GM18517 (cell line): ENCODE measurements around the gene FH.

Experiments used
- ATAC-seq: cut with Tn5 transposase; IDR thresholded peaks from one replicate; pipeline ENCODE4 v1.9.1; 2021; ENCODE audit warnings: mild to moderate bottlenecking, moderate library complexity; ENCODE audit not compliant: unreplicated experiment

FH gene

DNA sequence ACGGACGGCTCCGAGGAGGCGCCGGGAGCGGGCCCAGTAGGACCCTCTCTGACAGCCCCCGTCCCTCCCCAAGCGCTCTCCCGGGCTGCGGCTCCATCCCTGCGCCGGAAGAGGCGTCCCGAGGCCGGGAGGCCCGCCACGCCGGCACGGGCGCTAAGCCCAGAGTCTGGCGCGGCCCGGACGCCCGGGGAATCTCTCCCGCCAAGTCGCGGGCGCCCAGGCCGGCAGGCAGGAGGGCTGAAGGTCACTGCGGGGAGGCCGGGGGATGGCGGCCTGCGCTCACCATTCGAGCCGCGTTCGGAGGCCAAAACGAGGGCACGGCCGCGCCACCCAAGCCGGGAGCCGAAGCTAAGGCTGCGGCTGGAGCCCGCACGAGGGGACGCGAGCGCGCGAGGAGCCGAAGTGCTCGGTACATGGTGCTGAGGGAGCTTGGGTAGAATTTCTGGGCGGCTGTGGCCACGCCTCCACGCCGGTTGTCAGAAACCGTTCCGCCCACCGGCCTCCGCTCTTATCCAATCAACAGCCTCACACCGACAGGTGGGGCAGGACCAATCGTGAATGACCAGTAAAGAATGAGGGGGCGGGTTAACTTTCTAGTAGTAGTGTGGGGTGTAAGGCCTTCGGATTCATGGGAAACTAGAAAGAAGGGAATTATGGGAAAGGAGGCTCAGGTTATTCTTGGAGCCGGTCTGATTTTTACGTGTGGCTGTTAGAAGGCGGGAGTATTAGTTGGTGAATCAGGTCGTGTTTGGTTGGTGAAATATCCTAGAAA lies at the start of gene FH:
Gene FH, minus strand, starts transcription at position 448 of the 772 bp plus-strand sequence. Its CDS starts 33 bp downstream, at position 415.
- peak; percentile 92 for ATAC-seq

DNA sequence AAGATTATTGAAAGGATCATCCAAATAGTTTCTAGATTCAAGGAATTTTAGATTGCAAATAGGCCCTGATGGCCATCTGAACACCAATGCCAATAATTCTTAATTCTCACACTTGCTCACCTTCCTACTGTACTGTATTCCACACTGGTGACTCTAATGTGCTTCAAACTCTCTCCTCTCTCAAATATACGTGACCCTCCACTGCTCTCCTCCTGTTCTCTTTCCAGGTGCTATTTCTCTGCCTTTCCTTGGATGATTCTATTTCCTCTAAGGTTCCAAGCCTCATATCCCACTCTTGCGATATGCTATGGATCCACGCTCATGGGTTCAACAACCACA lies 41.3 kb upstream of the FH start:
- ATAC-seq, result no peak

DNA sequence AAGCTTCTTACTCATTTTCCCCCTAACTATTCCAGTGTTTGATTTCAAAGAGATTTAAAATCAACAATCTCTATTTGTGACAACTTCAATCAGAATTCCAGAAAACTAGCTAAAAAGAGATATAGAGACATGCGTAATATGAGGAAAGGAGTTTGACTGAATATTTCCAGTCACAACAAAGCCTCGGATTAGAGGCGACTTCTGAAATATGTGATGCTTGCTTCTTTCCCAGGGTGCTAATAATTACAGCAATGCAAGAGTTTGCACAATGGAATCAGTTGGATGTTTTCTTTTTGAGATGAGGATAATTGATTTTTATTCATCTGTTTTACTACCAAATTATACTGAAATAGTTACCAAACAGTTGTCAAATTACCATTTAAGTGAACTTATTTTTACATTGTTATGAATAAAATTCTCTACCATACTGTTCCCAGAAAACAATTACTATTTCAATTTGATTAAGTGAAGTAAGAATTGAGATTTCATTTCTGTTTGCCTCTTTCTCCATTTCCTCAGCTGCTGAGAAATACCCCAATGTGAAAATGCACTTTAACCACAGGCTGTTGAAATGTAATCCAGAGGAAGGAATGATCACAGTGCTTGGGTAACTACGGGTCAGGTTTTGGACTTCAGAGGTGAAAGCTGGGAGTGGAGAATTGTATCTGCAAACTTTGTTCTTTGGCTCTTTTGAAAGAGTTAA lies 40.7 kb upstream of the FH start:
- ATAC-seq, result no peak

DNA sequence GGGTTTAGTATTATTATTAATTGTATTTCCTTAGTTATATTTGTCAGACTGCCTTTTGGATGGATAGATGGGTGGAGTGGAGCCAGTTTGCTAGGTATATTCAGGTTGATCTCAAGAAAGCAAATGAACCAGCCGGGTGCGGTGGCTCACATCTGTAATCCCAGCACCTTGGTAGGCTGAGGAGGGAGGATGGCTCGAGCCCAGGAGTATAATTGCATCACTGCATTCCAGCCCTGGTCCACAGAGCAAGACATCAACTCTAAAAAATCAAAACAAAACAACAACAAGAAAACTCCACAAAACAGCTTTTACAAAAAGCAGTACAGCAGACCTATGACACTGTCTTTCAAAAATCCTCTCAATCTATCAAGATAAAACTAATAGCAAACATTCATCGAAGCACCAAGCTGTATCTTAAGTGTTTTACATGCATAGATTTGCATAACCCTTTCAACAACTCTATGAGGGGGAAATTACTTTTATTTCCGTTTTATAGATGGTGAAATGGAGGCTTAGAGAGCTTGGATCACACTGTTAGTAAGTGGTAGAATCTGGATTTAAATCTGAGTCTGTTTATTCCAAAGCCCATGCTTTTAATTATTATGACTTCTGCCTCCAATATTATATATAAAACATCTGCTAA lies 38.1 kb upstream of the FH start:
- ATAC-seq, result no peak

DNA sequence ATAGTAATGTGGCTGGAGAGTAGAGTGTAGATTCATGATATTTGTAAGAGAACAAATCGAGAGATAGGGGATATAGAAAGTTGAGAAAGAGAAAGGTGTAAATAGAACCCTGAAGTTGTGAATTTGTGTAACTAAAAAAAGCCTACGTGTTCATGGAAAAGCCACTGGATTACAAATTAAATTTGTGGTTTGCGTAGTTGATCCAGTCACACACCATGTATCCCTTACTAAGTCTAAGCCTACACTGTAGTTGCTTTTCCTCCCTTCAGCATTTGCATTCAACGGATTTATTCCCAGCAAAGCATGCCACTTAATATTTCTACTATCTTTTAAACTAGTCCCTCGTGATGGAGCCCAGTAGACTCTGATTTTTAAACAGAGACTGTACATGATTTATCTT lies 37.5 kb upstream of the FH start:
- ATAC-seq, result no peak

DNA sequence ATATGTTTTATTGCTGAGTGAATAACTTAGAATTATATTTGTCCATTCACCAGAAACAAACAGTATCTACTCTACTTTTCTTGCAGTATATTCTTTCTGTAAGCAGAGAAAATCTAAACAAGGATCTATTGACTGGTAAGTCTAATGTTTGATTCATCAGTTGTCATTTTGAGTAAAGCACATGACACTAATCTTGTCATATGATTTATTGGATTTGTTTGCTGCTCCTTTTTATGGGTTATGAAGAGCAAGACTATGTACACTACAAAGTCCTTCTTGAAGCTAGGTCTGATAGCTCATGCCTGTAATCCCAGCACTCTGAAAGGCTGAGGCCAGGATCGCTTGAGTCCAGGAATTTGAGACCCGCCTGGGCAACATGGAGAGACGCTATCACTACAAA lies 36.0 kb upstream of the FH start:
- ATAC-seq, result no peak

DNA sequence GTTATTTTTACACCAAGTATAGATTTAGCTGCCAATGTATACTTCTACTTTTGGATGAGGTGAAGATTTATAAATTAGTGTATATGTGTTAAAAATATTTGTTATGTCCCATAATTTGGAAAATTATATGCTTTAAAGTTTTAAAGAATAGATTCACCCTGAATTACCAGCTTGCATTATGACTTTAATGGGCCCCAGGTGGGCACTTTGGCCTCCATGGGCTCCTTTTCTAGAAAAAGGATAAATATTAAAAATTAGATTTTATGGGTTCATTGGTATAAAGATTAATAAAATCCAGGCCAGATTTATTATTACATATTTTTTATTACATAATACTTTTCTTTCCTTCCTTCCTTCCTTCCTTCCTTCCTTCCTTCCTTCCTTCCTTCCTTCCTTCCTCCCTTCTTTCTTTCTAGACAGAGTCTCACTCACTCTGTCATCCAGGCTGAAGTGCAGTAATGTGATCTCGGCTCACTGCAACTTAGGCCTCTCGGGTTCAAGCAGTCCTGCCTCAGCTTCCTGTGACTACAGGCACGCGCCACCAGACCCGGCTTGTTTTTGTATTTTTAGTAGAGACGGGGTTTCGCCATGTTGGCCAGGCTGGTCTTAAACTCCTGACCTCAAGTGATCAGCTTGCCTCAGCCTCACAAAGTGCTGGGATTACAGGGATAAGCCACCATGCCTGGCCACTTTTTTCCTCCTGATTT lies 34.5 kb upstream of the FH start:
- no peak for ATAC-seq

DNA sequence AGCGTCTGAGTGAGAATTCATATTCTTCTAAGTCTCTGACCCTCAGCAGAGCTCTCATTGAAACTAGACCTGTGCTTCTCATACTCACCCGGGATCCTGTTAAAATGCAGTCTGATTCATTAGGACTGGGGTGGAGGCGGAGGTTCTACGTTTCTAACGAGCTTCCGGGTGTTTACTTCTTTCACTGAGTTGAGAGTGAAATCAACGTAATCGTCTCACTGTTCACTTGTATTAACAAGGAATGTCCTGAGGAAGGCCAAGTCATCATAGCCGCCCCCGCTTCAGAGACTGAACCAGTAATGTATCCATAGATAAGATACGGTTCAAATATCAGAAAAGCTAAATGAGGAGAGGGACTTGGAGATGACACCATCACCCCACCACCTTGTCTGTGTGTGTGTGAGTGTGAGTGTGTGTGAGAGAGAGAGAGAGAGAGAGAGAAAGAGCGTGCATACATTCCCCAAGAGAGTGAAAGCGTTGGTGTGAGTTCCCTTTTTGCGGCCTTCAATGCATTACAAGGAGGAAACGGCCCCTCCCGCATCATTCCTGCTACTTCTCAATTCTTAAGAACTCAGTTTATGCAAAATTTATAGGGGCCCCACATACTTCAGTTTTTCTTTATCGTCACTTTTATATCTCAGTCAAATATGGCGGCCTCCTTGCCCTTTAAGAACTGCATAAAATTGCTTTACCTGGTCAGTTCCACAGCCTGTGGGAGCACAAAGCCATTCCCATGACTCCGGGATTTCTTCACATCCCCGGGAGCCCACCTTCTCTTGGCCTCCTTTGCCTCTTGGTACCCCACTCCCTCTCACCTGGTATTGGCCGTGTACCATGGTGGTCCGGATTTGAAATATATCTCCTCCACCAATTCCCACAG lies 32.4 kb upstream of the FH start:
- ATAC-seq, result peak; percentile 77

DNA sequence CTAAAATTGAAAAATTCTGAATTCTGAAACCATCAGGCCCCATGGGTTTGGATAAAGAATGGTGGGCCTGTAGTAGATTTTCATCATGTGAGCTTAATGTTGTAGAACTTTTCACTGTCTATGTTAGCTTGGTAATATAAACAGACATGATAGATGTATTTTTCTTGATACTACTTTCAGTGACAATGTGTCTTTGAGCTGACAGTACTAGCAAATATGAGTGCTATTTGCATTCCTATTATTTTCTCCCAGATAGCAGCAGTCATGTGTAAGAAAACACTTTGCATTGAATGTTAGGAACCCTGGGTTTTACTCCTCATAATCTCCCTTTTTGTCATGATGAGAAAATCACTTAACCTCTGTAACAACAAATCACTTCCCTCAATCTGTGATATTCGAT lies 30.8 kb upstream of the FH start:
- ATAC-seq, result no peak

DNA sequence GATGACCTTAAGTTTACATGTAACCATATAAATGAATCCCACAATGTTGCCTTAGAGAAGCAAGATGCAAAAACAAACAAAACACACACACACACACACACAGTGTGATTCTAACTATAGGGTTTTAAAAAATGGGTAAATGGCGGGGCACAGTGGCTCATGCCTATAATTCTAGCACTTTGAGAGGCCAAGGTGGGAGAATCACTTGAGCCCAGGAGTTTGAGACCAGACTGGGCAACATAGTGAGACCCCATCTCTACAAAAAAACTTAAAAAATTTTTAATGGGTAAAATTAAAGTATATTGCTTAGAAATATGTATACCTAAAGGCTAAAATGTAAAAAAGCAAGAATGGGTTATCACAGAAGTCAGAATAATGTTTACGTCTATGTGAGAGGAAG lies 28.5 kb upstream of the FH start:
- no peak for ATAC-seq

DNA sequence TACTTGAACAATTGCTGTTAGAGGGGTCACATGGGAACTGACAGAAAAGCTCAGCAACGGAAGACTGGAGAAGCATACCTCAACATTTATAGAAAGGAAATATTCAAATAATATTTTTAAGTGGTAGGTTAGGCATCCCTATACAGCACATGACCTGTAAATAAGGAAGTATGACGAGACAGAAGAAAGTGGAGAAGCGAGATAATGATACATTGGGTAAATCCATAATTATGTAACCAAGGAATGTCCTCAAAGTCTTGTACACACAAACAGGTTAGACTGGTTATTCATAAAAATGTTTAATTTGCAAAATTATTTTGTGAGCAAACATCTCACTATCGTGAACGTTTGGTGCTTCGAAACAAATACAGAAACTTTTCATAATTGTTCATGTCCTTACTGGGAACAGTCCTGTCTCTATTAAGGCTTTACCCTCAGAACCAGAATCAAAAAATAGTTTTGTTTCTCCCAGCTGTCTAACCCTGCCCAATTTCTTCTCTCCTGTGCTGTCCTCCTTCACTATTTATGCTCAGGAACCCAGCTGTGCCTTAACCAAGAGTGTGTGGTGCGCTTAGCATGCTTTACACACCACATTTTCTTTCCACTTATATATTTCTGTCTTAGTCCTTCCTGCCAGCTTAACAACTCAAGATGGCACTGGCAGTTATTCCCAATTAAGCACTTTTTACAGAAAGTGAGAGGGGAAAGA lies 22.8 kb upstream of the FH start:
- ATAC-seq, result no peak

DNA sequence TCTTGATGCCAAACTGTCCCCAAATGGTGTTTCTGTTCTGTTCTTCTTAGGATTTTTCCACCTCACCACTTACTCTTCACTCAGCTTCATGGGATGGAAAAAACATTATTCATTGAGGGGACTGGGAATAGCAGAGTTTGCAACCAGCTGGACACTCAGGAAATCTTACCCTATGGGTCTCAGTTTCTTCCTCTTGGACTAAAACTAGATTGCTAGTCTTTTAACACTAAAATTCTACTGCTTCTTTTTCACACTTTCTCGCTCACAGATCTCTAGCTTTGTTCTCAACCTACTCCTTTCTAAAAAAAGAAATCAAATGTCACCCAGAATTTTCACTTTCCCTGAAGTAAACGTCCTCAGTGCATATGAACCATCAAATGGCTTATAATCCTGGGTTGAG lies 17.4 kb upstream of the FH start:
- no peak for ATAC-seq

DNA sequence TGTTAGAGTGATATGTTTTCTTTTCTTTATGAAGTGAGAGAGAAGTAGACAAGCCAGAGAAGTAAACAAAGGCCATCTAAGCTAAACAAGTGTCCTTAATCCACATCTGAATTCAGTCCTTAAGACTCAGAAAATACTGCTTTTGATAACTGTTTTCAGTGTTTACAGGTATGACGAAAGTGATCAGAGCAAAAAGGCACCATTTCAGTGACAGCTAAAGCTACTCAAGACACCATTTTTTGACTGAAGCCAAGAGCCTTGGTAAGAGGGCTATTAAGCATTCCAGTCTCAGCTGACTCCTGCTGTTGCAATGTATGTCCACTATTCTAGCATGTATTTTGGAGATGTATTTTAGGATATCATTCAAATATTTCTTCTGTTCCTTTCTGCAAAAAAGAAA lies 16.7 kb upstream of the FH start:
- ATAC-seq, result no peak

DNA sequence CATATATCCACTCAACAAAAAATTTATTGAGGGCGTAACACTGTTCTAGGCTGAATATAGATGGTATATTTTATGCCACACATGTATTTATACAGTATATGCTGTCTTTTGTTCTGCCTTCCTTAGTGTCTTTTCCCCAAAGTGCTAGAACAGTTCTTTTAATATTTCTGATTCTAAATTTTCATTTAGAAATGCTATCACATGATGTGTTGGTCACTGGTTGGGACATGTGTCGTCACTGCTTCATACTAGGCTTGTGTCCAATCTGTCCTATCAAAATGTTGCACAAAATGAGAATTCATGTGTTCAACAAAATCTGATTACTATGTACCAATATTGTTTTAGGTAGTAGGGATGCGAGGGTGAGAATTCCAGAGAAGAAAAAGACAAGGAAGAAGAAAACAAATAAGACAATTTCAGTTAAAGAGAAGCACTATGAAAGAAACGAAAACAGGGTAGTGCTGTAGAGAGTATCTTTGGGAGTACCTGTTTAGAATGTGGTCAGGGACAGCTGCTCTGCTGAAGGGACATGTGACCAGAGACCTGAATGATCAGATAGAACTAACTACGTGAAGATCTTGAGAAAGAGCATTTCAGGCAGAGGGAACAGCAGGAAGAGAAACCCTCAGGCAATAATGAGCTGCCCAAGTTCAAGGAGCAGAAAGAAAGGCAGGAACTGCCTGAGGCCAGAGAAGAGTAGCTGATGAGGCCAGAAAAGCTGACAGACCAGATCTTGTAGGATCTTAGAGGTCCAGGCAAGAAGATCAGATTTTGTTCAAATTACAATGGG lies 14.0 kb upstream of the FH start:
- peak; percentile 41 for ATAC-seq

DNA sequence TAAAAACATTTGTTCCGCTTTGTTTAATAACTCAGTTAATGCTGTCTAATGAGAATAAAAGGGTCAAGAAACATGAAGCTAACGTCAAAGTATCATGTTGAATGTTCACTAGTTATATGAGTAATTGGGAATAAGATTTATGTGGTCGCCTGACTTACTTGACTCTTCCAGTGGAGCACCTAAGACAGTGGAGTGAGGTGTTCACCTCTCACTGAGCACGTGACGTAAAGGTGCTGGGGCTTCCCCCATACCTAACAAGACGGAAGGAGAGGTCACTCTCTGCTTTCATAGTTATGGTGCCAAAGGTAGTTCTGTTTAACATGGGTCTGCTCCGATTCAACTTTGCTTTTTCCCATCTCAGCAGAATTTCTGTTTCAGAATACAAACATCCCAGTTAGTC lies 13.3 kb upstream of the FH start:
- ATAC-seq, result peak; percentile 53

DNA sequence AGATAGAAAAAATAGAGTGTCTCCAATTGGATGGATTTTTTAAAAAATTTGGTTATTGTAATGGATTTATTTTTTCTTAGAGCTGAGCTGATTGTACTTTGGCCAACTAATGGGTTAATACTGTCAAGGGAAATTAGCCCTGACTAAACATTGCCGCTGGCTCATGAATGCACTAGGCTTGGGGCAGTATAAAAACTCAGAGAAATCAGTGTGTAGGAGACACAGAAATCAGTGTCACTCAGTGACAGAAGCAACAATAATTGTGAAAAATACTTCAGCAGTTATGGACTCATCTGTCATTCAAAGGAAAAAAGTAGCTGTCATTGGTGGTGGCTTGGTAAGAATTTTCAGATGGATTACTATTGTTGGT lies 12.6 kb upstream of the FH start, which contains the start of gene KMO:
Gene KMO, plus strand, starts transcription at position 217 of the 370 bp plus-strand sequence. Its CDS starts 67 bp downstream, at position 284.
- peak; percentile 38 for ATAC-seq

DNA sequence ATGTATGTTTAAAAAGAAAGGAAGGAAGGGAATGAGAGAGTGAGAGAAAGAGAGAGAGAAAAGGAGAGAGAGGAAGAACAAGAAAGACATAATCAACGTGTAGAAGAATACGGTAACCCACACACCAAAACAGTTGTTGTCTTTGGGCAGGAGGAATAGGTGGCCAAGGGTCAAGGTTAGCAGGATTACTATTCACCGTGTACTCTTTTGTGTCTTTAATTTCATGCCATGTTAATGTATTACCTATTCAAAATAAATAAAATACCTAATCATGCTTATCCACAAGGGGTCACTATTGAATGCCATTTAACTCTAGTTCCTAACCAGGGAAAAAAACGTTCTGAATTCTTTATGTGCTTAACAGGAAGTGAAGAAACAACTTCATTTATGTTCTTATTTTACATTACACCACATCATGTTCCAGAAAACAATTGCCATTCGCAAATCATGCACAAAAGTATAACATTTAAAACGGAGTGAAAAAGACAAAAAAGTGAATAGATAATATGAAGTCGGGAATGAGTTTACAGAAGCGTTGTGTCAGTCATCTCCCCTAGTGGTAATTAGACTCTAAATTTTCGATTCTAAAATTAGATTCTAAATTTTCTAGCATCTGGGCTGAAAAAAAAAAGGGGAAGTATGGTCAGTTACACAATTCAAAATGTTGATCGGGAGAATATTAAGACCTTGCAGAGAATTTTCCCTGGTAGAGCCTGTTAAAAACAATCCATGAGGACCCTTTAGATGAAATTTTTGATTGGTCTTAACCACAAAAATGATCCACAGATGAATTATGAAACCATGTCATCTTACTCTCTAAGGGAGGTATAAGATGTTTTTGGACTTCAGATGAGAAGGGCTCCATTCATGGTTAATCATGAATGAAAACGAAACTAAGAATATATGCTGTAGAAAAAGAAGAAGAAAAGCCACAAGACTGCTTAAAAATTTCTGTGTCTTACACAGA lies 11.9 kb upstream of the FH start:
- ATAC-seq, result peak; percentile 66

DNA sequence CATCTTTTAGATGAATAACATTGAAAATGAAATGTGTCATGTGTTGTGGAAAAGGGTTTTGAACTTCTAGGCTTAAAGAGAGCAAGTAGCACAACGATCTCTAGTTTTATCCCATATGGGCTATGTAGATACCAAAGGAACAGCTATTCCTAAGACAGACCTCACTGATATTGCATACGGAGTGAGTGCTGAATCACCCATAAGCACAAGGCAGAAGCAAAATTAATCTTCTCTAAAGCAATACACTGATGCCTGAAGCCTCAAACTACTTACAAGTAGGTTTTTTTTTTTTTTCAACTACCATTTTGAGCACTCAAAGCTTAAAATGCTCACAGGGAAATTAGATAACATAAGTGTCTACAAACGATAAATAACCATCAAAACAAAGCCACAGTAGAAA lies 7.6 kb upstream of the FH start:
- ATAC-seq, result no peak
